ENCODE data around the gene SGMS1.

Gene SGMS1

DNA sequence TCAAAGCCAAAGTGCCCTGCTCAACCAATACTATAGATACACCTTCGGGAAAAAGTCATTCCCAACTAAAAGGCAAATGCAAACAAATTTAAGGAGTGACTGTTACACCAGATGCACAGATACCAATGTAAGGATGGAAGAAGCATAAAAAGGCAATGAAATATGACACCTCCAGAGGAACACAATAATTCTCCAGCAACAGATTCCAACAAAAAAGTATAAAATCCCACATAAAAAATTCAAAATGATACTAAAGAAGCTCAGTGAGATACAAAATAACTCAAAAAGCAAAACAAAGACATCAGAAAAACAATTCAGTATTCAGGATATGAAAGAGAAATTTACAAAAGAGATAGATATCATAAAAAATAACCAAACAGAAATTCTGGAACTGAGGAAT is 328.4 kb downstream of the SGMS1 start:
- Histone ChIP-seq H3K4me3 (no peak overlapping the region), H3K36me3 (no peaks in the 10 kb centered on the region), H3K9me3 (no peaks in the 10 kb centered on the region), H3K27ac (no peak overlapping the region), H3K27me3 (no peaks in the 10 kb centered on the region), H3K4me1 (no peaks in the 10 kb centered on the region)
- TF ChIP-seq, protein P1, sequence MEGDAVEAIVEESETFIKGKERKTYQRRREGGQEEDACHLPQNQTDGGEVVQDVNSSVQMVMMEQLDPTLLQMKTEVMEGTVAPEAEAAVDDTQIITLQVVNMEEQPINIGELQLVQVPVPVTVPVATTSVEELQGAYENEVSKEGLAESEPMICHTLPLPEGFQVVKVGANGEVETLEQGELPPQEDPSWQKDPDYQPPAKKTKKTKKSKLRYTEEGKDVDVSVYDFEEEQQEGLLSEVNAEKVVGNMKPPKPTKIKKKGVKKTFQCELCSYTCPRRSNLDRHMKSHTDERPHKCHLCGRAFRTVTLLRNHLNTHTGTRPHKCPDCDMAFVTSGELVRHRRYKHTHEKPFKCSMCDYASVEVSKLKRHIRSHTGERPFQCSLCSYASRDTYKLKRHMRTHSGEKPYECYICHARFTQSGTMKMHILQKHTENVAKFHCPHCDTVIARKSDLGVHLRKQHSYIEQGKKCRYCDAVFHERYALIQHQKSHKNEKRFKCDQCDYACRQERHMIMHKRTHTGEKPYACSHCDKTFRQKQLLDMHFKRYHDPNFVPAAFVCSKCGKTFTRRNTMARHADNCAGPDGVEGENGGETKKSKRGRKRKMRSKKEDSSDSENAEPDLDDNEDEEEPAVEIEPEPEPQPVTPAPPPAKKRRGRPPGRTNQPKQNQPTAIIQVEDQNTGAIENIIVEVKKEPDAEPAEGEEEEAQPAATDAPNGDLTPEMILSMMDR (IDR thresholded peaks at IDR 0.05): no peak
- no peak for DNase-seq
- intact Hi-C loops (cut with DNase I; ENCODE audit: low total_unique reads): no loop called here

DNA sequence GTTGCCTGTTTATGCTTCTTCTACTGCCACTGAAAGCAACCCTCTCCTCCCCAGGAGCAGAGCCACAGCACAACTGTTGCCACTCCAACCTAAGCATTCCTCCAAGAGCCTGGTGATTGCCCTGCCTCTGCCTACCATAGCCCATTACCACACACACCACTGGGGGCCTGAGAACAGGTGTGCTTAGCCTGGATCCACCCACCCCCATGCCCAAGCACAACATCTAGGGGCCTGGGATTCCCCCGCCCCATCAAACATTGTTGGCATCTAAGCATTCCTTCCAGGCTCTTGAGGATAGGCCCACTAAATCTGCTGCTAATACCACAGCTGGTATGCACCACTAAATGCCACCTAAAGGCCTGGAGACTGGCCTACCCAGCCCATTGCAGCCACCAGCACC is 329.2 kb downstream of the SGMS1 start:
- Histone ChIP-seq H3K9me3 (no peaks in the 10 kb centered on the region), H3K4me3 (no peak overlapping the region), H3K36me3 (no peaks in the 10 kb centered on the region), H3K27ac (no peak overlapping the region), H3K27me3 (no peaks in the 10 kb centered on the region), H3K4me1 (no peaks in the 10 kb centered on the region)
- intact Hi-C loops (cut with DNase I; ENCODE audit: low total_unique reads): no loop called here
- TF ChIP-seq, protein P1 (IDR thresholded peaks at IDR 0.05): no peak
- DNase-seq: no peak

DNA sequence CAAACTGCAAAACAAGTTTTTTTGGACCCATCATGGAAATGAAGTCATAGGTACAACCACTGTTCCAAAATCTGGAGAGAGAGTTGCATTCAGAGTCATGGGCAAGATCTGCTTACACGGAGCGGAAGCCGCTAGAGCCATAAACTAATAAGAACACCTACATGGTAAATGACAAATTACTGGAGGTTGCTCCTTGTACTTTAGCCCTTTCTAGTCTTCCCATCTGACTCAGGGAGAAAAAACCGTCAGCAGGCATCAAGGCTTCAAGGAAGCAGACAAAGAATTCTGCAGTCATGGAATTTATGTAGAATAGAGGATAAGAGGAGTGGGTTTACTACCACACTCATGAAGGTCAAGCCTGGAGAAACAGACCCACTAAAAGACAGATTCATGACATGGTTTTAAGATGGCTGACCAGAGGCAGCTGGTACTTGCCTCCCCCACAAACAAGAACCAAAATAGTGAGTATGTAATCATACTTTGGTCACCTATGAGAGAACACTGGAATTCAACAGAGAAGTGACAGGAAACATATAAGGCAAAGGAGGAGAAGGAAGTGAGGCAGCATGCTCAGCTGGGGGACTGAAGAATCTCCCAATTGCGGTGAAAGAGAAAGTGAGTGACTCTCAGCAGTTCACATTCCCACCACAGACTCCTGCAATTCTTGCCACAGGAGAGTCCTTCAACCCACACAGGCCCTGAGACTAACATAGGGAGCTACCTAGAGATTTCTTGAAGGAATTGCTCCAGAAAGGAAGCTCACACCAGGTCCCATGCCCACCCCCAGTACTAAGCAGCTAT is 330.0 kb downstream of the SGMS1 start:
- Histone ChIP-seq H3K36me3 (no peaks in the 10 kb centered on the region), H3K4me3 (no peak overlapping the region), H3K4me1 (no peaks in the 10 kb centered on the region), H3K9me3 (no peaks in the 10 kb centered on the region), H3K27ac (no peak overlapping the region), H3K27me3 (no peaks in the 10 kb centered on the region)
- TF ChIP-seq, protein P1 (IDR thresholded peaks at IDR 0.05): no peak
- intact Hi-C loops (cut with DNase I; ENCODE audit: low total_unique reads): no loop called here
- no peak for DNase-seq

DNA sequence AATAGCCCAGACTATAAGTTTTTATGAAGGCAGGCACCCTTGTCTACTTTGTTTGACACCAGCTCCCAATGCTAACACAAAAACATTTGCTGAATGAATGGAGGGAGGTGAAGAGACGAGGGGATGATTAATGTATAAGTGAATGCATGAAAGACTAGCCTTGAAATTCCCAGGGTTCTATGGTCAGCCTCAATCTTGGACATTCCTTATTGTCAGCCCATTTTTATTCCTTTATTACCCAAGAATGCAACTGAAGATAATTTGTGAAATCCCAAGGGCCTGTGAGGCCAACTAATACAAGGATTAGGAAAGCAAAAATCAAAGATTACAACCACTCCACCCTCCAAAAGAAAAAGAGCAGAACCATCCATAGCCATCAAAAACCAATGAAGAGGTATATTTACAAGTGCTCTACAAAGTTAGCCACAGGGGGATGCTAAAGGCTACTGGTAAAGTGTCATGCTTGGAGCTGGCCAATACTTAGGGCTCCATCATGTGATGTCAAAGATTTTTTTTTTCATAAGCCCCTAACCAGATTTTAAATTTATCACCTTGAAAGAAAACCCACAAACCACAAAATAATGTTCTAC is 332.4 kb downstream of the SGMS1 start:
- intact Hi-C loops (cut with DNase I; ENCODE audit: low total_unique reads): no loop called here
- TF ChIP-seq, protein P1 (IDR thresholded peaks at IDR 0.05): peak; percentile 33 to 45

DNA sequence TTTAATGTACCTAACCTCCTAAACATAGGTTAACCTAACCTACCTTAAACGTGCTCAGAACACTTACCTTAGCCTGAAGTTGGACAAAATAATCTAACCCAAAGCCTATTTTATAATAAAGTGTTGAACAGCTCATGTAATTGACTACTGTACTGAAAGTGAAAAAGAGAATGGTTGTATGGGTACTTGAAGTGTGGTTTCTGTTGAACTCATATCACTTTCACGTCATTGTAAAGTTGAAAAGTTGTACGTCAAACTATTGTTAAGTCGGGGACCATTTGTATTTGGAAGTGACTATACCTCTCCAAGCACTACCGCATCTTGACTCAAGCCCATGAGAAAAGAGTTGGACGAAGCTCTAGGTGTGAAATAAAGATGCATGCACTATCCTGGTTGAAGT is 334.6 kb downstream of the SGMS1 start:
- no peak for DNase-seq
- TF ChIP-seq, protein P1 (IDR thresholded peaks at IDR 0.05): no peak
- intact Hi-C loops (cut with DNase I; ENCODE audit: low total_unique reads): no loop called here
- no peaks in the 10 kb centered on the region for H3K36me3 ChIP-seq
- H3K4me1 ChIP-seq: no peaks in the 10 kb centered on the region
- no peak overlapping the region for H3K27ac ChIP-seq
- H3K9me3 ChIP-seq: no peaks in the 10 kb centered on the region
- H3K27me3 ChIP-seq: no peaks in the 10 kb centered on the region
- H3K4me3 ChIP-seq: no peak overlapping the region

More for the DNA sequence above, 332.4 kb downstream of the SGMS1 start:
- no peak for DNase-seq
- no peaks in the 10 kb centered on the region for H3K4me1 ChIP-seq
- no peaks in the 10 kb centered on the region for H3K27me3 ChIP-seq
- no peak overlapping the region for H3K4me3 ChIP-seq
- no peak overlapping the region for H3K27ac ChIP-seq
- no peaks in the 10 kb centered on the region for H3K36me3 ChIP-seq
- H3K9me3 ChIP-seq: no peaks in the 10 kb centered on the region
